OCI-LY7 (cell line): ENCODE measurements around the gene TMEM140. TPM values are rescaled to one million over a fixed set of nuclear protein-coding genes. Genes with fewer than 3 reads are reported as not detected.

Experiments used
- BruUV-seq: library from RNA; stranded (reverse); fragments of 400-500 nt; replicated peaks from 2 replicates; lab custom pipeline; 2021; lab: Mats Ljungman, UMichigan
- CTCF ChIA-PET: fragments of 300-600 bp; sonication (Branson Sonifier 250); formaldehyde crosslinking; loops from one replicate; lab custom pipeline; 2022; ENCODE audit warnings: antibody characterized with exemption; ENCODE audit not compliant: unreplicated experiment; lab: Charles Lee
- POLR2A ChIA-PET: fragments of 300-600 bp; sonication (Branson Sonifier 250); formaldehyde crosslinking; loops from one replicate; lab custom pipeline; 2022; ENCODE audit warnings: antibody characterized with exemption; lab: Charles Lee
- DNase-seq: peaks from one replicate; pipeline ENCODE4 v3.0.0-alpha.2; 2015; ENCODE audit warnings: low spot score
- H2AFZ ChIP-seq: fragments of 200-600 bp; sonication (generic), shearing (Covaris generic); 2 replicates; pipeline ENCODE4 v1.6.1; 2014; ENCODE audit warnings: mild to moderate bottlenecking, antibody characterized with exemption, low read length, moderate library complexity
- H3K27ac ChIP-seq: fragments of 200-600 bp; sonication (generic); 2 replicates; pipeline ENCODE4 v1.5.1; 2014; ENCODE audit warnings: mixed run types, low read depth, mild to moderate bottlenecking, moderate library complexity, low read length, inconsistent platforms; ENCODE audit not compliant: poor library complexity, severe bottlenecking
- H3K36me3 ChIP-seq: fragments of 200-600 bp; sonication (generic); 2 replicates; pipeline ENCODE4 v1.6.1; 2014; ENCODE audit warnings: mild to moderate bottlenecking, antibody characterized with exemption, low read length, moderate library complexity, mixed read lengths; ENCODE audit not compliant: insufficient read depth
- H3K4me1 ChIP-seq: fragments of 200-600 bp; sonication (generic); 2 replicates; pipeline ENCODE4 v1.5.1; 2014; ENCODE audit warnings: mild to moderate bottlenecking, low read length; ENCODE audit not compliant: insufficient read depth, poor library complexity, severe bottlenecking
- H3K4me2 ChIP-seq: fragments of 200-600 bp; sonication (generic); 2 replicates; pipeline ENCODE4 v1.6.1; 2014; ENCODE audit warnings: mild to moderate bottlenecking, low read length
- H3K4me3 ChIP-seq: fragments of 200-600 bp; sonication (generic); 2 replicates; pipeline ENCODE4 v1.5.1; 2014; ENCODE audit warnings: mild to moderate bottlenecking, low read depth, low read length; ENCODE audit not compliant: poor library complexity, severe bottlenecking
- H3K79me2 ChIP-seq: fragments of 200-600 bp; sonication (generic); 2 replicates; pipeline ENCODE4 v1.6.1; 2016; ENCODE audit warnings: low read depth, mild to moderate bottlenecking, low read length, moderate library complexity, mixed read lengths; ENCODE audit not compliant: insufficient read depth
- H3K9me2 ChIP-seq: fragments of 200-600 bp; sonication (generic); 2 replicates; pipeline ENCODE4 v1.6.1; 2016; ENCODE audit warnings: mild to moderate bottlenecking, low read length, mixed read lengths; ENCODE audit not compliant: insufficient read depth
- H3K9me3 ChIP-seq: fragments of 200-600 bp; sonication (generic); 2 replicates; pipeline ENCODE4 v1.6.1; 2014; ENCODE audit warnings: mild to moderate bottlenecking, mixed run types, low read length, mixed read lengths
- H4K20me1 ChIP-seq: fragments of 200-600 bp; sonication (generic); 2 replicates; pipeline ENCODE4 v1.6.1; 2014; ENCODE audit warnings: mild to moderate bottlenecking, antibody characterized with exemption, low read length, moderate library complexity, mixed read lengths; ENCODE audit not compliant: insufficient read depth
- CTCF ChIP-seq: fragments of 200-600 bp; sonication (generic); conservative IDR thresholded peaks from 2 replicates; pipeline ENCODE4 v1.5.1; 2014; ENCODE audit warnings: mild to moderate bottlenecking, antibody characterized with exemption, low read length, moderate library complexity, mixed read lengths
- EZH2phosphoT487 ChIP-seq: fragments of 200-600 bp; sonication (generic); IDR thresholded peaks from 2 replicates; pipeline ENCODE4 v1.6.1; 2018; ENCODE audit warnings: low read depth, borderline replicate concordance, mild to moderate bottlenecking, mixed run types, antibody characterized with exemption, low read length, moderate library complexity, mixed read lengths
- intact Hi-C: fragments of 100-400 bp; cut with micrococcal nuclease; formaldehyde crosslinking; loops from one replicate; pipeline ENCODE4 v1.10.0; 2022; ENCODE audit not compliant: unreplicated experiment
- total RNA-seq, 2 experiments: library from RNA; depleted of rRNA in 1 of 2; stranded (reverse); fragments of >200 nt in 1 of 2; shearing (Covaris generic) in 1 of 2; gene quantifications; 2 replicates each; pipeline ENCODE4 v1.2.3, GENCODE V29; 2014 to 2022

Gene TMEM140
- total RNA-seq, 2 experiments from 2014 or later: 0.41 to 1.6 TPM

DNA sequence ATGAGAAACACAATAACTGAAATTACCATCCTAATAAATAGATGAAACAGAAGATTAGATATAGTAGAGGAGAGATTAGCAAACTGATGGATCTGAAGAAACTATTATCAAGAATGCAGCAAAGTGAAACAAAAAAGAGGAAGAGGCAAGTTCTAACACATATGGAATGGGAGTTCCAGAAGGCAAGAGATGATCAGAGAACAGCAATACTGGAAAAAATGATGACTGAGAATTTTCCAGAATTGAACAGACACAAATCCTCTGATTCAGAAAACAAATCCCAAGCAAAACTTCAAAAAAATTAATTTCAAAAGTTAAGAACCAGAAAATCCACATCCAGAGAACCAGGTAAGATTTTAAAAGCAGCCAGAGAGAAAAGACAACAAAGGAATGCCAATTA lies 42.8 kb downstream of the TMEM140 start:
- POLR2A ChIA-PET: interaction anchor here (0.7 to 0.9 kb wide), 2 partner anchors 17 to 712 kb away, joined by 3 read pairs; no protein-coding TSS in a partner anchor
- H3K36me3 ChIP-seq: peaks cover 45% of the 10 kb centered on the region
- no peaks in the 10 kb centered on the region for H4K20me1 ChIP-seq
- no peak overlapping the region for H3K27ac ChIP-seq
- DNase-seq: no peak
- H3K4me1 ChIP-seq: no peaks in the 10 kb centered on the region
- no peaks in the 10 kb centered on the region for H3K9me2 ChIP-seq
- H3K4me3 ChIP-seq: no peak overlapping the region
- H3K4me2 ChIP-seq: no peak overlapping the region
- no peaks in the 10 kb centered on the region for H3K9me3 ChIP-seq
- no peak overlapping the region for H2AFZ ChIP-seq
- CTCF ChIA-PET: no interaction called here
- BruUV-seq: no TSS peak
- intact Hi-C loops: no loop called here
- no peaks in the 10 kb centered on the region for H3K79me2 ChIP-seq
- TF ChIP-seq CTCF (no peak), EZH2phosphoT487 (no peak)

- ChIA-PET POLR2A (no interaction called here), CTCF (interaction anchor here (0.5 kb wide), 1 partner anchor 180 kb away, joined by 4 read pairs; no protein-coding TSS in a partner anchor)
- no peak overlapping the region for H2AFZ ChIP-seq
- H3K79me2 ChIP-seq: no peaks in the 10 kb centered on the region
- no TSS peak for BruUV-seq
- no peaks in the 10 kb centered on the region for H3K9me2 ChIP-seq
- no peak for TF ChIP-seq CTCF
- TF ChIP-seq EZH2phosphoT487: no peak
- no peak overlapping the region for H3K4me3 ChIP-seq
- no peaks in the 10 kb centered on the region for H3K4me1 ChIP-seq
- no peak for DNase-seq
- no peak overlapping the region for H3K27ac ChIP-seq
- H3K4me2 ChIP-seq: no peak overlapping the region
- intact Hi-C loops: no loop called here
- peaks cover 44% of the 10 kb centered on the region for H3K36me3 ChIP-seq
- no peaks in the 10 kb centered on the region for H4K20me1 ChIP-seq
- H3K9me3 ChIP-seq: no peaks in the 10 kb centered on the region
These were observed 45.2 kb downstream of the TMEM140 start for GRCh38 chr7:135192914-135193536.

- Histone ChIP-seq H3K79me2 (no peaks in the 10 kb centered on the region), H2AFZ (no peak overlapping the region), H3K4me3 (no peak overlapping the region), H4K20me1 (no peaks in the 10 kb centered on the region), H3K9me2 (no peaks in the 10 kb centered on the region), H3K9me3 (no peaks in the 10 kb centered on the region), H3K4me1 (no peaks in the 10 kb centered on the region), H3K4me2 (no peak overlapping the region), H3K27ac (no peak overlapping the region), H3K36me3 (peaks cover 38% of the 10 kb centered on the region)
- TF ChIP-seq CTCF (no peak), EZH2phosphoT487 (no peak)
- DNase-seq: no peak
- ChIA-PET POLR2A (no interaction called here), CTCF (interaction anchor here (0.5 kb wide), 1 partner anchor 181 kb away, joined by 4 read pairs; no protein-coding TSS in a partner anchor)
- intact Hi-C loops: no loop called here
- no TSS peak for BruUV-seq
These were observed 45.8 kb downstream of the TMEM140 start for GRCh38 chr7:135193615-135194081.
